ENCODE results near the gene SLC39A13. TPM values are rescaled to one million over a fixed set of nuclear protein-coding genes. Genes with fewer than 3 reads are reported as not detected.

Gene SLC39A13
- total RNA-seq, 1 donor from 2014 or later, result 18.2 TPM

DNA sequence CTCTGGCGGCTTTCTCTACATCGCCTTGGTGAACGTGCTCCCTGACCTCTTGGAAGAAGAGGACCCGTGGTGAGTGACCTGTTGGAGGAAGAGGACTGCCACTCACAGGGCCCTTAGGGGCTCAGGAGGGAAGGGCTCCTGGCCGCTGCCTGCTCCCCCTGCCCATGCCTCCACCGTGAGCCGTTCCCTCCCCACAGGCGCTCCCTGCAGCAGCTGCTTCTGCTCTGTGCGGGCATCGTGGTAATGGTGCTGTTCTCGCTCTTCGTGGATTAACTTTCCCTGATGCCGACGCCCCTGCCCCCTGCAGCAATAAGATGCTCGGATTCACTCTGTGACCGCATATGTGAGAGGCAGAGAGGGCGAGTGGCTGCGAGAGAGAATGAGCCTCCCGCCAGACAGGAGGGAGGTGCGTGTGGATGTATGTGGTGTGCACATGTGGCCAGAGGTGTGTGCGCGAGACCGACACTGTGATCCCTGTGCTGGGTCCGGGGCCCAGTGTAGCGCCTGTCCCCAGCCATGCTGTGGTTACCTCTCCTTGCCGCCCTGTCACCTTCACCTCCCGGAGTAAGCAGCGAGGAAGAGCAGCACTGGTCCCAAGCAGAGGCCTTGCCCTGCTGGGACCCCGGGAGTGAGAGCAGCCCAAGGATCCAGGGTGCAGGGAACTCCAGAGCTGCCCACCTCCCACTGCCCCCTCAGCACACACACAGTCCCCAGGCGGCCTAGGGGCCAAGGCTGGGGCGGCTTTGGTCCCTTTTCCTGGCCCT, 6.9 kb downstream of the SLC39A13 start:
- no peaks in the 10 kb centered on the region for H3K27me3 ChIP-seq (ENCODE audit: control insufficient read depth, insufficient read depth, low read length)
- TF ChIP-seq, protein P1, sequence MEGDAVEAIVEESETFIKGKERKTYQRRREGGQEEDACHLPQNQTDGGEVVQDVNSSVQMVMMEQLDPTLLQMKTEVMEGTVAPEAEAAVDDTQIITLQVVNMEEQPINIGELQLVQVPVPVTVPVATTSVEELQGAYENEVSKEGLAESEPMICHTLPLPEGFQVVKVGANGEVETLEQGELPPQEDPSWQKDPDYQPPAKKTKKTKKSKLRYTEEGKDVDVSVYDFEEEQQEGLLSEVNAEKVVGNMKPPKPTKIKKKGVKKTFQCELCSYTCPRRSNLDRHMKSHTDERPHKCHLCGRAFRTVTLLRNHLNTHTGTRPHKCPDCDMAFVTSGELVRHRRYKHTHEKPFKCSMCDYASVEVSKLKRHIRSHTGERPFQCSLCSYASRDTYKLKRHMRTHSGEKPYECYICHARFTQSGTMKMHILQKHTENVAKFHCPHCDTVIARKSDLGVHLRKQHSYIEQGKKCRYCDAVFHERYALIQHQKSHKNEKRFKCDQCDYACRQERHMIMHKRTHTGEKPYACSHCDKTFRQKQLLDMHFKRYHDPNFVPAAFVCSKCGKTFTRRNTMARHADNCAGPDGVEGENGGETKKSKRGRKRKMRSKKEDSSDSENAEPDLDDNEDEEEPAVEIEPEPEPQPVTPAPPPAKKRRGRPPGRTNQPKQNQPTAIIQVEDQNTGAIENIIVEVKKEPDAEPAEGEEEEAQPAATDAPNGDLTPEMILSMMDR (IDR thresholded peaks at IDR 0.05; ENCODE audit: insufficient read depth, low read length, severe bottlenecking), result no peak
- no peak overlapping the region for H3K4me3 ChIP-seq (ENCODE audit: low read depth, low read length)
- H3K36me3 ChIP-seq (ENCODE audit: control insufficient read depth, insufficient read depth, low read length), result peaks cover 44% of the 10 kb centered on the region
- FAIRE-seq (no peak), DNase-seq (ENCODE audit: low read depth) (no peak)

DNA sequence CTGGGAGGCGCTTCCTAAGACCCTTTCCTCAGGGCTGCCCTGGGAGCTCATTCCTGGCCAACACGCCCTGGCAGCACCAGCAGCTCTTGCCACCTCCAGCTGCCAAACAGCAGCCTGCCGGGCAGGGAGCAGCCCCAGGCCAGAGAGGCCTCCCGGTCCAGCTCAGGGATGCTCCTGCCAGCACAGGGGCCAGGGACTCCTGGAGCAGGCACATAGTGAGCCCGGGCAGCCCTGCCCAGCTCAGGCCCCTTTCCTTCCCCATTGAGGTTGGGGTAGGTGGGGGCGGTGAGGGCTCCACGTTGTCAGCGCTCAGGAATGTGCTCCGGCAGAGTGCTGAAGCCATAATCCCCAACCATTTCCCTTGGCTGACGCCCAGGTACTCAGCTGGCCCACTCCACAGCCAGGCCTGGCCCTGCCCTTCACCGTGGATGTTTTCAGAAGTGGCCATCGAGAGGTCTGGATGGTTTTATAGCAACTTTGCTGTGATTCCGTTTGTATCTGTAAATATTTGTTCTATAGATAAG, 7.6 kb downstream of the SLC39A13 start:
- peak; percentile 85 for DNase-seq (ENCODE audit: low read depth)
- Histone ChIP-seq H3K36me3 (ENCODE audit: control insufficient read depth, insufficient read depth, low read length) (peaks cover 43% of the 10 kb centered on the region), H3K27me3 (ENCODE audit: control insufficient read depth, insufficient read depth, low read length) (no peaks in the 10 kb centered on the region), H3K4me3 (ENCODE audit: low read depth, low read length) (no peak overlapping the region)
- TF ChIP-seq, protein P1 (IDR thresholded peaks at IDR 0.05; ENCODE audit: insufficient read depth, low read length, severe bottlenecking), result no peak
- FAIRE-seq, result no peak

DNA sequence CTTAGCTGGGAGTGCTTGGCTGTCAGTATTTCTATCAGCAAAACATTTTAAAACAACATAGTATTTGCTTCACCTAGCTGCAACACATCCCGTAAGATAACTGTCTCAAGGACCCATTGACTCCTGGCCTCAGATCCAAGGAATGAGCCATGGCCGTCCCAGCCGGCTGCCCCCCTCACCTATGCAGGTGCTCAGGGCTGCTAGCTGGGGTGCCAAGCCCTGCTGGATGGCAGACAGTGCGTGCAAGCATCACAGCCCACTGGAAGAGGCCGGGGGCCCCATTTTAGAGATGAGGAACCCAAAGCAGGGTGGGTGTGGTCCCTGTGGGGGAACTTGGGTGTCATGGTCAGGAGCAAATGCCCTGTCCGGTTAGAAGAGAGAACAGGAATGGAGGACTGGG, 9.3 kb downstream of the SLC39A13 start:
- TF ChIP-seq, protein P1 (IDR thresholded peaks at IDR 0.05; ENCODE audit: insufficient read depth, low read length, severe bottlenecking), result no peak
- FAIRE-seq (no peak), DNase-seq (ENCODE audit: low read depth) (no peak)
- H3K4me3 ChIP-seq (ENCODE audit: low read depth, low read length), result no peak overlapping the region
- H3K36me3 ChIP-seq (ENCODE audit: control insufficient read depth, insufficient read depth, low read length), result peaks cover 43% of the 10 kb centered on the region
- H3K27me3 ChIP-seq (ENCODE audit: control insufficient read depth, insufficient read depth, low read length), result no peaks in the 10 kb centered on the region

DNA sequence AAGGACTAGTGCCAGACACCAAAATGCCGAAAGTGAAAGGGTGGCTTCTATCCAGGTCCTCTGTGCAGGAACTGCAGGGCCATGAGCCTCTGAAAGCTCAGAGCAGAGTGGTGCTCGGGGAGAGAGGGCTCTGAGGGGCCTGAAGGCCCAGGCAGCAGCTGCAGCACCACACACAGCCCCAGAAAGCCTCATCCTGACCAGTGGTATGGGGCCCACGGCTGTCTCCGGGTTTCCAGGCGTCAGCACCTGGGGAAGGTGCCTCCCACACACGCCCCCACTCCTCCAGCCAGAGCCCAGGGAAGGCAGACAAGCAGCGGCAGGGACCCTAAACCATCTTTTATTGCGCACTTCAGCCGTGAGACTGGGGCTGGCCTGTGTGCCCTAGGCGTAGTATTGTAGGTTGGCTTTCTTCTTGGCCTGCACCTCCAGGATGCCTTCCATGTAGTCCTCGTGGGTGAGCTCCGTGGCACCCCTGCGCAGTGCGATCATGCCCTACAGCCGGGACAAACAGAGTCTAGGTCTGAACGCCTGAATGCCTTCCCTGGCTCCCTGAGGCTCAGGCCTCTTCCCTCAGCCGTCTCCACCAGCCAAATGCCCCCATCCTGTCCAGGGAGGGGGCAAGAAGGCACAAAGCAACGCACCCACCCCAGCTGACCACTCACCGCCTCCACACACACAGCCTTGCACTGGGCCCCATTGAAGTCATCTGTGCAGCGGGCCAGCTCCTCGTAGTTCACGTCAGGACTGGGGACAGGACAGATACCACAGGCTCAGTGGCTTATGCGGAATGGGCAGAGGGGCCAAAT, 10.3 kb downstream of the SLC39A13 start:
- no peak for DNase-seq (ENCODE audit: low read depth)
- Histone ChIP-seq H3K27me3 (ENCODE audit: control insufficient read depth, insufficient read depth, low read length) (no peaks in the 10 kb centered on the region), H3K4me3 (ENCODE audit: low read depth, low read length) (no peak overlapping the region), H3K36me3 (ENCODE audit: control insufficient read depth, insufficient read depth, low read length) (peaks cover 44% of the 10 kb centered on the region)
- FAIRE-seq, result no peak
- TF ChIP-seq, protein P1 (IDR thresholded peaks at IDR 0.05; ENCODE audit: insufficient read depth, low read length, severe bottlenecking), result no peak

DNA sequence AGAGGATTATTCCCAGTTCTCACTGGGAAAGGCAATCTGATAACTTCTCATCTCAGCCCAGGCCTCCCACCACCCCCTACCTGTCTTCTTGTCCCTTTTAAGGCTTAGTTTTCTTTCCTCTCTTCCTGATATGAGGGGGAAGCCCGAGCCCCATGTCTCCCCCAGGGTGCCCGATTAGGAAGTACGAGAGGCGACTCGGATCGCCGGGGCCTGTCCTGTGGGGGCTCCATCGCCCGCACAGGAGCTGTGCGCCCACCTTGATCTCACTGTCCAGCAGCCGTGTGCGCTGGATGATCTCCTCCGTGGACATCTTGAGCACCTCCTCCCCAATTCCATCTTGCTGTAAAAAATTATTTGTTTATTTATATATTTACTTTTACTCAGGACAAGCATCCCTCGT, 17.2 kb downstream of the SLC39A13 start:
- H3K27me3 ChIP-seq (ENCODE audit: control insufficient read depth, insufficient read depth, low read length), result no peaks in the 10 kb centered on the region
- TF ChIP-seq, protein P1 (IDR thresholded peaks at IDR 0.05; ENCODE audit: insufficient read depth, low read length, severe bottlenecking), result no peak
- DNase-seq (ENCODE audit: low read depth), result no peak
- no peak for FAIRE-seq
- H3K36me3 ChIP-seq (ENCODE audit: control insufficient read depth, insufficient read depth, low read length), result peaks cover 22% of the 10 kb centered on the region
- peak overlapping the region; percentile 85 for H3K4me3 ChIP-seq (ENCODE audit: low read depth, low read length)
